Upper lobe of right lung (tissue), 1 donor: ENCODE data around the gene OR2G2. TPM values are rescaled to one million over a fixed set of nuclear protein-coding genes. Genes with fewer than 3 reads are reported as not detected.

Experiments used
- ATAC-seq: fragments of 200-7000 bp; cut with Tn5 transposase; one replicate; pipeline ENCODE4 v1.9.1; 2020; ENCODE audit warnings: mild to moderate bottlenecking, moderate library complexity
- DNase-seq: peaks from one replicate; pipeline ENCODE4 v3.0.0-alpha.2; 2020
- H3K27ac ChIP-seq: fragments of 200-600 bp; one replicate; pipeline ENCODE4 v1.8.0; 2022
- H3K27me3 ChIP-seq: fragments of 200-600 bp; one replicate; pipeline ENCODE4 v1.8.0; 2022; ENCODE audit warnings: mild to moderate bottlenecking
- H3K36me3 ChIP-seq: fragments of 200-600 bp; one replicate; pipeline ENCODE4 v1.8.0; 2022
- H3K4me1 ChIP-seq: fragments of 200-600 bp; one replicate; pipeline ENCODE4 v1.8.0; 2022
- H3K4me3 ChIP-seq: fragments of 200-600 bp; one replicate; pipeline ENCODE4 v1.8.0; 2022; ENCODE audit warnings: mild to moderate bottlenecking
- H3K9me3 ChIP-seq: fragments of 200-600 bp; one replicate; pipeline ENCODE4 v1.8.0; 2022
- intact Hi-C: fragments of 100-400 bp; cut with DNase I; formaldehyde crosslinking; loops from one replicate; pipeline ENCODE4 v1.11.0; 2022
- long read RNA-seq: library from polyadenylated mRNA; unstranded; transcript quantifications from one replicate; pipeline ENCODE4 v2.0.0, GENCODE V29; 2021
- total RNA-seq: library from RNA; stranded (reverse); fragmentation: NEBNext Ultra II Directional; extraction: Animal tissue kit (Norgen Biotek cat#: 25700); gene quantifications from one replicate; pipeline ENCODE4 v1.2.1, GENCODE V29; 2021
- TF ChIP-seq, protein P1 (sequence below): fragments of 200-600 bp; IDR thresholded peaks from one replicate; pipeline ENCODE4 v1.8.0; 2022; ENCODE audit warnings: antibody characterized with exemption
- donor health status: DM: no; HTN: yes; CAD: no; lungs with severe emphysema.

OR2G2 gene, protein sequence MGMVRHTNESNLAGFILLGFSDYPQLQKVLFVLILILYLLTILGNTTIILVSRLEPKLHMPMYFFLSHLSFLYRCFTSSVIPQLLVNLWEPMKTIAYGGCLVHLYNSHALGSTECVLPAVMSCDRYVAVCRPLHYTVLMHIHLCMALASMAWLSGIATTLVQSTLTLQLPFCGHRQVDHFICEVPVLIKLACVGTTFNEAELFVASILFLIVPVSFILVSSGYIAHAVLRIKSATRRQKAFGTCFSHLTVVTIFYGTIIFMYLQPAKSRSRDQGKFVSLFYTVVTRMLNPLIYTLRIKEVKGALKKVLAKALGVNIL
- total RNA-seq = not detected
- long read RNA-seq = 0 reads

DNA sequence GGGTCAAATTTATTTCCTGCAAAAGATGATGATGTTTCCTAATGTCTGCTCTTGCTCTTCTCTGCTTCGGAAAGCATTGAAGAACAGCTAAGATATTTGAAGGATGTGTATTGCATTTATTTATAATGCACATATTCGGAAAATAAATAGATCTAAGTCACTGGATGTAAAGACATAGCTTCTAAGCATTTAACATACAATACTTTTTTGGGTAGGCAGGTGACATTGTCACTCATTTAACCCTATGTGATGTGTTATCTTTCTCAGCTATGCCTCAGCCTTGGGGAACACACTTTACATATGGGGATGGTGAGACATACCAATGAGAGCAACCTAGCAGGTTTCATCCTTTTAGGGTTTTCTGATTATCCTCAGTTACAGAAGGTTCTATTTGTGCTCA is at the start of gene OR2G2:
Gene OR2G2, plus strand, starts transcription at position 301 of the 400 bp plus-strand sequence. Its CDS starts 0 bp downstream, at position 301.
- DNase-seq (no peak), ATAC-seq (no peak)
- Histone ChIP-seq H3K27me3 (no peaks in the 10 kb centered on the region), H3K36me3 (no peaks in the 10 kb centered on the region), H3K4me1 (no peaks in the 10 kb centered on the region), H3K4me3 (no peak within 1 kb of the TSS), H3K9me3 (no peaks in the 10 kb centered on the region), H3K27ac (no peak within 1 kb of the TSS)
- TF ChIP-seq, protein P1, sequence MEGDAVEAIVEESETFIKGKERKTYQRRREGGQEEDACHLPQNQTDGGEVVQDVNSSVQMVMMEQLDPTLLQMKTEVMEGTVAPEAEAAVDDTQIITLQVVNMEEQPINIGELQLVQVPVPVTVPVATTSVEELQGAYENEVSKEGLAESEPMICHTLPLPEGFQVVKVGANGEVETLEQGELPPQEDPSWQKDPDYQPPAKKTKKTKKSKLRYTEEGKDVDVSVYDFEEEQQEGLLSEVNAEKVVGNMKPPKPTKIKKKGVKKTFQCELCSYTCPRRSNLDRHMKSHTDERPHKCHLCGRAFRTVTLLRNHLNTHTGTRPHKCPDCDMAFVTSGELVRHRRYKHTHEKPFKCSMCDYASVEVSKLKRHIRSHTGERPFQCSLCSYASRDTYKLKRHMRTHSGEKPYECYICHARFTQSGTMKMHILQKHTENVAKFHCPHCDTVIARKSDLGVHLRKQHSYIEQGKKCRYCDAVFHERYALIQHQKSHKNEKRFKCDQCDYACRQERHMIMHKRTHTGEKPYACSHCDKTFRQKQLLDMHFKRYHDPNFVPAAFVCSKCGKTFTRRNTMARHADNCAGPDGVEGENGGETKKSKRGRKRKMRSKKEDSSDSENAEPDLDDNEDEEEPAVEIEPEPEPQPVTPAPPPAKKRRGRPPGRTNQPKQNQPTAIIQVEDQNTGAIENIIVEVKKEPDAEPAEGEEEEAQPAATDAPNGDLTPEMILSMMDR = no peak
- intact Hi-C loops = no loop called here

DNA sequence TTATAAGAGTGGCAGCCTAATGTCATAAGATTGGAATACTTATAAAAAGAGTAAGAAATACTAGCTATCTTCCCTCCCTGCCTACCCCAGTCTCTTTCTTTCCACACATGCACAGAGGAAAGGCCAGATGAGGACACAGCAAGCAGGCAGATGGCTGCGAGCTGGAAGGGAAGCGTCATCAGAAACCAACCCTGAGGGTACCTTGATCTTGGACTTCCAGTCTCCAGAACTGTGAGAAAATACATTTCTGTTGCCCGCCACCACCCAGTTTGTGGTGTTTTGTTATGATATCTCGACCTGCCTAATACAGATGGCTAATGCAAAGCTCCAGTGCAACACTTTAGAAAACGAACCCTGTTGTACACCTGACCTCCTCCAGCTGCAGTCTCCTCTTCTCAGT is 49.6 kb upstream of the OR2G2 start:
- TF ChIP-seq, protein P1 = no peak
- Histone ChIP-seq H3K27me3 (no peaks in the 10 kb centered on the region), H3K9me3 (no peaks in the 10 kb centered on the region), H3K27ac (no peak overlapping the region), H3K4me1 (no peaks in the 10 kb centered on the region), H3K36me3 (no peaks in the 10 kb centered on the region), H3K4me3 (no peak overlapping the region)
- no peak for ATAC-seq
- no peak for DNase-seq
- intact Hi-C loops = no loop called here

DNA sequence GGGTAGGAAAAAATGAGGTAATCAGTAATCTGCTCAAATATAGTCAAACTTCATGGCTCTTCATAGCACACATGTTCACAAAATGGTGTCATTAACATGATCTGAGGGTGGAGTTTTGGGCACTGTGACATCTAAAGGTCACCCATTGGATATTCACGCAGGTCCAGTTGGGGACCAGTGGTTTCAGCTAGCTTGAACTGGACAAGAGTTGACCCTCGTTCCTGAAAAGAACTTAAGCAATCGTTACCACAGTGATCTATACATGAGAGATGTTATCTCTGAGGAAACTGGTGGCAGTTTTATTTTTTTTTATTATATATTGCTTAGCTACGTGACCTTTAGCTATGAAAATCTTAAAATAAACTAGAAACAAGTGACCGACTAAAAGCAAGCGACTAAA is 48.9 kb upstream of the OR2G2 start:
- no peak for DNase-seq
- Histone ChIP-seq H3K27me3 (no peaks in the 10 kb centered on the region), H3K27ac (no peak overlapping the region), H3K9me3 (no peaks in the 10 kb centered on the region), H3K36me3 (no peaks in the 10 kb centered on the region), H3K4me3 (no peak overlapping the region), H3K4me1 (no peaks in the 10 kb centered on the region)
- ATAC-seq = no peak
- TF ChIP-seq, protein P1 = no peak
- intact Hi-C loops = no loop called here

DNA sequence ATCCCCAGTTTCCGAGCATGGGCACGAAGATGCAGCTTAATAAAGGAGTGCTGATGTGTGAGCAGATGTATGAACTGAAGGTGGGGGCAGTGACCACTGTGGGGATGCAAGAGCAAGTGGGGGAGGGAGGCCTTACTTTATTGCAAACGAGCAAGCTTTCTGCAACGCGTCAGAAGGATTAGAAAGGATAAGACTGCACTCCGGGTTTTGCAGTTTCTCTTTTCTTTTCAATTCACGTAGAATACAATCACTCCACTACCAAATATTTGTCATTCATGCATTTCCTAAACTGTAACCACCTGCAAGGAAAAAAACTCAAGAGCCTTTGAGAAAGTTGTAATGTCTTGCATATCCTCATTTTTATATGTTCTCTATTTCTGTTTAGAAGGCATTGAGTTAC is 47.6 kb upstream of the OR2G2 start:
- Histone ChIP-seq H3K27me3 (no peaks in the 10 kb centered on the region), H3K36me3 (no peaks in the 10 kb centered on the region), H3K4me1 (no peaks in the 10 kb centered on the region), H3K4me3 (no peak overlapping the region), H3K9me3 (no peaks in the 10 kb centered on the region), H3K27ac (no peak overlapping the region)
- ATAC-seq (no peak), DNase-seq (no peak)
- TF ChIP-seq, protein P1 = no peak
- intact Hi-C loops = no loop called here

DNA sequence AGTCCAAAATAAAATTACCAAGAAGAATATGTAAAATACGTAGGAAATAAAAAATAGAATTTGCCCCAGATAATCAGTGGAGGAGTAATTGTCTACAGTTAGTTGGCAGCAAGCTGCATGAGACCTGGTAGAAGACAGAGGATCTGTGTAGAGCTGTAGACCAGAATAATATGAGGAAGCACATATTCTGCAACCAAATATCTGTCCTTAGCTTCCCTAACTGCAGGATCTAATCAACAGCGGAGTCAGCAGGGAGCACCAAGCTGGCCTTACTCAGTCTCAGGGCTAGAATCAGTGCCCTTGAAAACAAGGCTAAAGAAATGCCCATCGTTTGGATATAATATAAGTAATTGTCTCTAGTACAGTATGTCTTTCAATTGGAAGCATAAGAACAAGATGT is 45.3 kb upstream of the OR2G2 start:
- no peaks in the 10 kb centered on the region for H3K27me3 ChIP-seq
- no peaks in the 10 kb centered on the region for H3K4me1 ChIP-seq
- H3K36me3 ChIP-seq = no peaks in the 10 kb centered on the region
- no peak for ATAC-seq
- no peak overlapping the region for H3K27ac ChIP-seq
- intact Hi-C loops = no loop called here
- H3K4me3 ChIP-seq = no peak overlapping the region
- TF ChIP-seq, protein P1 = no peak
- no peaks in the 10 kb centered on the region for H3K9me3 ChIP-seq
- DNase-seq = no peak

DNA sequence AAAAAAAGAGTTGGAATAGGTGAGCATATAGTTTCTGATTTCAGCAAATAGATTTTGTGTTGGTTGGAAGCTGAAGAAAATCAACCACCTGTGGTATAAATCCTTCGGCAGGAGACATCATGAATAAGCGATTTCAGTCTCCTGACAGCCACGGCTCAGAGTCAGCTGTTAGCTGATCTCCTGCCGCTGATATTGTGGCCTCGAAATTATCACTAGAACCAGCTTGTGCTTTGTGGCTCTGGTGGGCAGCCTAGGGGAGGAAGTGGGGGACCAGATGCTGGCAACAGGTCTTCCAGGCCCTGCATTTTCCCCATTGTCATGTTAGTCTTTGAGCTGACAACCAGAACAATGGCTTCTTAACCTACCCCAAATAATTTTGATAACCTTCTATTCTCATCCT is 40.1 kb upstream of the OR2G2 start:
- no peaks in the 10 kb centered on the region for H3K36me3 ChIP-seq
- ATAC-seq = no peak
- intact Hi-C loops = no loop called here

More for the DNA sequence above, 40.1 kb upstream of the OR2G2 start:
- Histone ChIP-seq H3K4me3 (no peak overlapping the region), H3K27me3 (no peaks in the 10 kb centered on the region), H3K27ac (no peak overlapping the region), H3K9me3 (no peaks in the 10 kb centered on the region), H3K4me1 (no peaks in the 10 kb centered on the region)
- TF ChIP-seq, protein P1 = no peak
- no peak for DNase-seq
